Measurements from ENCODE around the gene HCN3. TPM values are rescaled to one million over a fixed set of nuclear protein-coding genes. Genes with fewer than 3 reads are reported as not detected.

The HCN3 gene
- polyA plus RNA-seq, 1 of the 3 experiments (the other 2 are of a cell fraction) = 9.7 TPM

DNA sequence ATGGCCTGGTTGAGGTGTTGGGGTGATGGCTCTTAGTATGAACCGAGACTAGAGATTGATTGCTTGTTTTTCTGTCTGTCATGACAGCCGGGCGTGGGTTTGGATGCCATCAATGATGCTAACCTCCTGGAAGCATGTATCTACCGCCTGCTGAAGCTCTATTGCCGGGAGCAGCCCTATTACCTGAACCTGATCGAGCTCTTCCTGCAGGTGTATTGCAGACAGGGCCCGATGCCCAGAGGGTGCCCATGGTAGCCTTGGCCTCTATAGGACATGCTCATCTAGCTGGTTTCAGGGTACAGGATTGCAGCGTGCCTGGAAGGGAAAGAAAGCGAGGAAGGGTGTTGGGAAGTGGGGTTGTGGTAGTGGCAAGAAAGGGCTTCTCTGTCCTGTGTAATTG lies 40.8 kb downstream of the HCN3 start (continued):
- TF ChIP-seq POLR2AphosphoS5 (IDR thresholded peaks at IDR 0.05; ENCODE audit: low read depth, low read length) (no peak; the same call in 1 of the 2 replicates), GABPA (IDR thresholded peaks at IDR 0.05; ENCODE audit: low read depth) (no peak), GATA2 (CRISPR knock-in tag; IDR thresholded peaks at IDR 0.05) (no peak), FOXM1 (IDR thresholded peaks at IDR 0.05; ENCODE audit: low read depth) (no peak)
- TF ChIP-seq, protein P1, sequence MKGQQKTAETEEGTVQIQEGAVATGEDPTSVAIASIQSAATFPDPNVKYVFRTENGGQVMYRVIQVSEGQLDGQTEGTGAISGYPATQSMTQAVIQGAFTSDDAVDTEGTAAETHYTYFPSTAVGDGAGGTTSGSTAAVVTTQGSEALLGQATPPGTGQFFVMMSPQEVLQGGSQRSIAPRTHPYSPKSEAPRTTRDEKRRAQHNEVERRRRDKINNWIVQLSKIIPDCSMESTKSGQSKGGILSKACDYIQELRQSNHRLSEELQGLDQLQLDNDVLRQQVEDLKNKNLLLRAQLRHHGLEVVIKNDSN (IDR thresholded peaks at IDR 0.05; ENCODE audit: borderline replicate concordance, low read depth) = no peak

DNA sequence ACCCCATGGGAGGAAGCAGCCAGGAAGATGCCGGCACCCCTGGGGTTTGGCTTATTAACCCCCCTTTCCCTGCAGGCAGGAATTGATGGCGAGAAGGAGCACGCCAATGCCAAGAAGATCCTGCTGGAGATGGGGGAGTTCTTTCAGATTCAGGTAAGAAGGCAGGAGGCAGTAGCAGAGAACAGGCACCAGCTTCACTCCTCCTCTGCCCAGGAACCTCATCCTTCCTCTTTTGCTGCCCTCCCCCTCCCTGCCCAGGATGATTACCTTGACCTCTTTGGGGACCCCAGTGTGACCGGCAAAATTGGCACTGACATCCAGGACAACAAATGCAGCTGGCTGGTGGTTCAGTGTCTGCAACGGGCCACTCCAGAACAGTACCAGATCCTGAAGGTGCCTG lies 42.3 kb downstream of the HCN3 start:
- WGBS (ENCODE audit: low lambda C conversion rate) = 96% methylated on average over 4 of the region's 5 CpGs
- CTCF ChIA-PET = interaction anchor here (1.3 to 11.6 kb wide), 3 partner anchors 12 to 185 kb away, joined by 6 to 184 read pairs (median 7); partner anchors contain the start of gene ENTREP3
- POLR2A ChIA-PET = interaction anchor here (2.0 kb wide), 1 partner anchor 10 kb away, joined by 7 read pairs; no protein-coding TSS in a partner anchor

DNA sequence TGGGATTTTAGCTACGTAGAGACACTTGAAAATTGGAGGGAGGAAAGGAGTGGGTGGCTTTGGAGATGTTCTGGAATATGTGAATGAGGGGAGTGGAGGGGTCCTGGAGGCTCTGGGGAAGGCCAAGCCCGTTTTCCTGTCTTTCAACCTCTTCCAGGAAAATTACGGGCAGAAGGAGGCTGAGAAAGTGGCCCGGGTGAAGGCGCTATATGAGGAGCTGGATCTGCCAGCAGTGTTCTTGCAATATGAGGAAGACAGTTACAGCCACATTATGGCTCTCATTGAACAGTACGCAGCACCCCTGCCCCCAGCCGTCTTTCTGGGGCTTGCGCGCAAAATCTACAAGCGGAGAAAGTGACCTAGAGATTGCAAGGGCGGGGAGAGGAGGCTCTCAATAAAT lies 43.0 kb downstream of the HCN3 start:
- CTCF ChIA-PET = interaction anchor here (1.0 to 11.6 kb wide), 6 partner anchors 13 to 184 kb away, joined by 3 to 184 read pairs (median 6); partner anchors contain the start of genes ENTREP3, HCN3, MTX1 and THBS3
- peak overlapping the region; percentile 97 for H3K4me2 ChIP-seq
- no peak for DNase-seq
- POLR2A ChIA-PET = interaction anchor here (0.7 to 2.0 kb wide), 5 partner anchors 10 to 793 kb away, joined by 3 to 9 read pairs (median 5); partner anchors contain the start of genes CLK2, FDPS and SCAMP3
- no peak for TF ChIP-seq RCOR1 (IDR thresholded peaks at IDR 0.05; ENCODE audit: low read length)
- no peak for TF ChIP-seq POLR2AphosphoS5 (IDR thresholded peaks at IDR 0.05; ENCODE audit: low read depth, low read length)
- 0 out of 4 replicates have a peak, but pooled peaks of 1 of the 2 experiments have one; percentile 13 for TF ChIP-seq EP300 (IDR thresholded peaks at IDR 0.05; ENCODE audit: borderline replicate concordance in 1 of 2, low read depth in 1 of 2, low read length in 1 of 2)
- no peak for TF ChIP-seq TCF12 (IDR thresholded peaks at IDR 0.05)
- no peak for TF ChIP-seq SMC3 (IDR thresholded peaks at IDR 0.05; ENCODE audit: low read depth, low read length)
- TF ChIP-seq, protein P1 (IDR thresholded peaks at IDR 0.05; ENCODE audit: borderline replicate concordance, low read depth) = no peak
- TF ChIP-seq MXI1 (IDR thresholded peaks at IDR 0.05; ENCODE audit: low read depth, low read length) = no peak
- peak overlapping the region; percentile 84 to 95 for H3K4me3 ChIP-seq (ENCODE audit: low read depth in 2 of 2, low read length in 1 of 2)
- H3K79me2 ChIP-seq (ENCODE audit: insufficient read depth) = peaks cover 24% of the 10 kb centered on the region
- H3K9me2 ChIP-seq = no peaks in the 10 kb centered on the region
- H3K27ac ChIP-seq (ENCODE audit: low read depth in 2 of 2, low read length in 1 of 2) = peak overlapping the region; percentile 39 to 88
- peaks cover 12 to 33% of the 10 kb centered on the region in 2 experiments for H3K4me1 ChIP-seq (ENCODE audit: control insufficient read depth in 1 of 2, insufficient read depth in 2 of 2, low read depth in 1 of 2, low read length in 1 of 2)
- H3K9ac ChIP-seq = peak overlapping the region; percentile 55; the same call in 1 of the 2 replicates
- H3F3A ChIP-seq (replicated peaks; ENCODE audit: insufficient read depth) = peaks cover 28% of the 10 kb centered on the region
- no peaks in the 10 kb centered on the region for H4K20me1 ChIP-seq (ENCODE audit: insufficient read depth)
- peaks cover 0 to 10% of the 10 kb centered on the region in 2 experiments for H3K36me3 ChIP-seq (replicated peaks in 1 of 2; ENCODE audit: control insufficient read depth in 1 of 2, insufficient read depth in 2 of 2, low read length in 1 of 2)
- 50% methylated on average over 11 of the region's 11 CpGs for WGBS (ENCODE audit: low lambda C conversion rate)
- no peaks in the 10 kb centered on the region for H3K9me3 ChIP-seq
- H3K27me3 ChIP-seq (ENCODE audit: insufficient read depth) = no peaks in the 10 kb centered on the region
- H2AFZ ChIP-seq (ENCODE audit: low read depth) = peak overlapping the region; percentile 5; the same call in 1 of the 2 replicates

More for the DNA sequence above, 42.3 kb downstream of the HCN3 start:
- no peak overlapping the region for H3K4me3 ChIP-seq (ENCODE audit: low read depth in 2 of 2, low read length in 1 of 2)
- no peaks in the 10 kb centered on the region for H3K9me3 ChIP-seq
- TF ChIP-seq, protein P2, sequence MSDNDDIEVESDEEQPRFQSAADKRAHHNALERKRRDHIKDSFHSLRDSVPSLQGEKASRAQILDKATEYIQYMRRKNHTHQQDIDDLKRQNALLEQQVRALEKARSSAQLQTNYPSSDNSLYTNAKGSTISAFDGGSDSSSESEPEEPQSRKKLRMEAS (IDR thresholded peaks at IDR 0.05; ENCODE audit: low read depth) = no peak
- no peak for TF ChIP-seq JUND (IDR thresholded peaks at IDR 0.05)
- no peak overlapping the region for H2AFZ ChIP-seq (ENCODE audit: low read depth)
- no peak overlapping the region for H3K4me2 ChIP-seq
- H3K9ac ChIP-seq = no peak overlapping the region
- peaks cover 18% of the 10 kb centered on the region; the same call in 1 of the 2 replicates for H3K79me2 ChIP-seq (ENCODE audit: insufficient read depth)
- peaks cover 28% of the 10 kb centered on the region for H3F3A ChIP-seq (replicated peaks; ENCODE audit: insufficient read depth)
- H4K20me1 ChIP-seq (ENCODE audit: insufficient read depth) = no peaks in the 10 kb centered on the region
- H3K36me3 ChIP-seq (replicated peaks in 1 of 2; ENCODE audit: control insufficient read depth in 1 of 2, insufficient read depth in 2 of 2, low read length in 1 of 2) = peaks cover 5 to 10% of the 10 kb centered on the region in 2 experiments
- H3K9me2 ChIP-seq = no peaks in the 10 kb centered on the region
- no peak for DNase-seq
- H3K27ac ChIP-seq (ENCODE audit: low read depth in 2 of 2, low read length in 1 of 2) = no peak overlapping the region
- H3K27me3 ChIP-seq (ENCODE audit: insufficient read depth) = no peaks in the 10 kb centered on the region
- H3K4me1 ChIP-seq (ENCODE audit: control insufficient read depth in 1 of 2, insufficient read depth in 2 of 2, low read depth in 1 of 2, low read length in 1 of 2) = peaks cover 12 to 25% of the 10 kb centered on the region in 2 experiments
